H7 (cell line): ENCODE measurements around the gene ASPM. TPM values are rescaled to one million over a fixed set of nuclear protein-coding genes. Genes with fewer than 3 reads are reported as not detected.

Experiments used
- DNase-seq: peaks from one replicate; pipeline ENCODE4 v3.0.0; 2012
- H3K27me3 ChIP-seq: 2 replicates; pipeline ENCODE4 v1.6.0; 2011; ENCODE audit warnings: mild to moderate bottlenecking, low read length; ENCODE audit not compliant: control insufficient read depth, insufficient read depth
- H3K36me3 ChIP-seq: replicated peaks from 2 replicates; pipeline ENCODE4 v1.5.1; 2011; ENCODE audit warnings: low read length; ENCODE audit not compliant: control insufficient read depth, insufficient read depth
- H3K4me3 ChIP-seq: 2 replicates; pipeline ENCODE4 v1.5.1; 2011; ENCODE audit warnings: low read depth, mild to moderate bottlenecking, control low read depth, low read length, moderate library complexity; ENCODE audit not compliant: insufficient read depth
- total RNA-seq: library from RNA; depleted of rRNA; stranded (reverse); fragments of >200 nt; shearing (Covaris generic); gene quantifications from 2 replicates; pipeline ENCODE4 v1.2.3, GENCODE V29; 2014

ASPM gene
- total RNA-seq, 1 experiment from 2014 or later = 48.3 TPM

DNA sequence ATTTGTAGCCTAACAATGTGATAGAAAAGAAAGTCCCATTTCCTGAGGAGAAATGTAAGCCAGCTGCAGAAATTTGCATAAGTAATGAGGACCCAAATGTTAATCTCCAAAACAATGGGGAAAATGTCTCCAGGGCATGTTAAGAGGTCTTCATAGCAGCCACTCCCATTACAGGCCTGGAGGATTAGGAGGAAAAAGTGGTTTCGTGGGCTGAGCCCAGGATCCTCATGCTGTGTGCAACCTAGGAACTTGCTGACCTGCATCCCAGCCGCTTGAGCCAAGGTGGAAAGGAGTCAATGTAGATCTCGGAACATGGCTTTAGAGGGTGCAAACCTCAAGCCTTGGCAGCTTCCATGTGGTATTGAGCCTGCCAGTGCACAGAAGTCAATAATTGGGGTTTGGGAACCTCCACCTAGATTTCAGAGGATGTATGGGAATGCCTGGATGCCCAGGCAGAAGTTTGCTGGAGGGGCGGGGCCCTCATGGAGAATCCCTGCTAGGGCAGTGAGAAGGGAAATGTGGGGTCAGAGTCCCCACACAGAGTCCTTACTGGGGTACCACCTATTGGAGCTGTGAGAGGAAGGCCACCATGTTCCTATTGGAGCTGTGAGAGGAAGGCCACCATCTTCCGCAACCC lies 65.2 kb downstream of the ASPM start:
- Histone ChIP-seq H3K4me3 (no peak overlapping the region), H3K36me3 (peaks cover 18% of the 10 kb centered on the region), H3K27me3 (no peaks in the 10 kb centered on the region)
- DNase-seq = no peak

DNA sequence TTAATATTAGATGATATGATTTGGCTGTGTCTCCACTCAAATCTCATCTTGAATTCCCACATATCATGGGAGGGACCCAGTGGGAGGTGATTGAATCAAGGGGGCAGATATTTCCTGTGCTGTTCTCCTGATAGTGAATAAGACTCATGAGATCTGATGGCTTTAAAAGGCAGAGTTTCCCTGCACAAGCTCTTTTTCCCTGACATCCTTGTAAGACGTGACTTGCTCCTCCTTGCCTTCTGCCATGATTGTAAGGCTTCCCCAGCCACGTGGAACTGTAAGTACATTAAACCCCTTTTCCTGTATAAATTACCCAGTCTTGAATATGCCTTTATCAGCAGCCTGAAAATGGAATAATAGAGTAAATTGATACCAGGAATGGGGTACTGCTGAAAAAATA lies 66.1 kb downstream of the ASPM start:
- DNase-seq = no peak
- no peak overlapping the region for H3K4me3 ChIP-seq
- no peaks in the 10 kb centered on the region for H3K27me3 ChIP-seq
- H3K36me3 ChIP-seq = peaks cover 16% of the 10 kb centered on the region

DNA sequence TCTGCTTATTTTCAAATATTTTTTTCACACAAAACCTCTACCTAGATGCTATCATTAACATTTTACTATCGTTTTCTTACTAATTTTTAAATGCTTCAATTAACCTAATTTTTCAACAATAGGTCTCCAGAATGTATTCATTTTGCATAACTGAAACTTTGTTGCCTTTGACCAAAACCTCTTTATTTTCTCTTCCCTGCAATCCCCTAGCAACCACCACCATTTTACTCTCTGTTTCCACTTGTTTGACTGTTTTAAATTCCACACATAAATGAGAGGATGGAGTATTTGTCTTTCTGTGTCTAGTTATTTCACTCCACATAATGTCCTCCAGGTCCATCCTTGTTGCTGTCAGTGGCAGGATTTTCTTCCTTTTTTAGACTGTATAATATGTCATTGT lies 69.9 kb downstream of the ASPM start:
- H3K4me3 ChIP-seq = no peak overlapping the region
- no peaks in the 10 kb centered on the region for H3K27me3 ChIP-seq
- H3K36me3 ChIP-seq = no peaks in the 10 kb centered on the region
- no peak for DNase-seq

DNA sequence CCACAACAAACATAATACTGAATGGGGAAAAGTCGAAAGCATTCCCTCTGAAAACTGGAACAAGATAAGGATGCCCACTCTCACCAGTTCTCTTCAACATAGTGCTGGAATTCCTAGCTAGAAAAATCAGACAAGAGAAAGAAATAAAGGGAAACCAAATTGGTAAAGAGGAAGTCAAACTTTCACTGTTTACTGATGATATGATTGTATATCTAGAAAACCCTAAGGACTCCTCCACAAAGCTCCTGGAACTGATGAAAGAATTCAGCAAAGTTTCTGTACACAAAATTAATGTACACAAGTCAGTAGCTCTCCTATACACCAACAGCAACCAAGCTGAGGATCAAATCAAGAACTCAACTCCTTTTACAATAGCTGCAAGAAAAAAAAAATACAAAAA lies 72.5 kb downstream of the ASPM start:
- H3K36me3 ChIP-seq = no peaks in the 10 kb centered on the region
- no peak for DNase-seq
- no peak overlapping the region for H3K4me3 ChIP-seq
- no peaks in the 10 kb centered on the region for H3K27me3 ChIP-seq

DNA sequence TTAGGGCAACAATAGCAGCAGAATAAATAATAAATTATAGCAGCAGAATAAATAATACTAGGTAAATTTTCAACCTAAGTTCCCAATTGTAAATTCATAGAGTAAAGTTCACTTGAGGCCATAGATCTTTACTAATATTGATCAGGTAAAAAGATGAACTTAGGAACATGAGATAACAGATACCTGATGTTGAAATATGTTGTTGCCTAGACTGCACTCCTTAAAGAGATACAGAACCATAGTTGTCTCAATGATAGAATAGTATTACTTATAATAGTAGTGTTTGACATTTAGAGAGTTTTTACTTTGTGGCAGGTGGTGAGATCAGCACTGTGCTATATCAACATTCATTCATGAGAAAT lies 79.0 kb downstream of the ASPM start:
- no peaks in the 10 kb centered on the region for H3K27me3 ChIP-seq
- H3K36me3 ChIP-seq = no peaks in the 10 kb centered on the region
- no peak overlapping the region for H3K4me3 ChIP-seq
- DNase-seq = no peak

DNA sequence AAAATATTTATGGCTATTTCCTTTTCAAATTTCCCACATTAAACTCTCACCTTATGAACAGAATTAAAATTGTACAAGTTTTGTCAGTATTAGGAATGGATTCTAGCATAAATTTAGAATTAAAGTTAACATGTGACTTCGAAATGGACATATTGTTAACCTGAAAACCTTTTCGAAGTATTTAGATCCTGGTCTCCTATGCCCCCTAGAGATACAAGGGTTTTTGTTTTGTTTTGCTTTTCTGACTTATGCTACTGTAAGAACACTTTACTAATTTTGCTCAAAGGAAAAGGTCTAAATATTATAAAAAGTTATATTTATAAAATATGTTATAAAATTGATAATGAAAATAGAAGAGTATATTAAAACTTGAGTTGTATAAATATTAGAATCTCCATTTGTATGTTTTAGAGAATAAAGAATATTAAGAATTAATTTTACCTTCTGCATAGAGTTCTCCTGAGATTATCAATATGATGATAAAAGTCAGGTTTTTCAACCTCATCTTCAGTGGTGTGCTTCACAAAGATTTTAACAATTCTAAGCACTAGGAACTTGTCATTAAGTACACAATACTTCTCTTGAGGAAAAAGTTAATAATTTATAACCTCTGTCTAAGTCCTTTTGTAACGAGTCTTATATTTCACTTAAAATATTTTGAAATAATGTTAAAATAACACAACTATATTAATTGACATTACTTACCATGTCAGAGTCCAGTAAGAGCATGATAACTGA lies 79.6 kb downstream of the ASPM start, which contains the start of gene F13B:
Gene F13B, minus strand, starts transcription at position 542 of the 738 bp plus-strand sequence. Its CDS starts 37 bp downstream, at position 505.
- Histone ChIP-seq H3K36me3 (no peaks in the 10 kb centered on the region), H3K4me3 (no peak within 1 kb of the TSS), H3K27me3 (no peaks in the 10 kb centered on the region)
- no peak for DNase-seq

DNA sequence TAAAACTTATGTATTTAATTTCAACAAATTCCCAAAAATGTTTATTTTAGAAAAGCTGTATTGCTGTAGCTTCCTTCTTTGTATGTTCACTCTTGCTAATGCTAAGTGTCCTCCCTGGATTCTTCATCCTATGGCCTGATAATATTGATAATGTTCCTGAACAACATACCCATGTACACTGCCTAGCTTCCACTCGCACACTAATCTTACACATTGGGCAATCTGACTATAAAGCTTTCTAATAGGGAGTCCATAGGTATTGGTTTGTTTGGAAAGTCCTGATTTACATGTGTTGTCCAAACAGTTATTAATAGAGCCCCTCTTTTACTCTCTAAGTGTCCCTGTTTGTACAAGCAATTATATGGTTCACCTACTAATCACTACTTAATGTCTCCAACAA lies 80.2 kb downstream of the ASPM start:
- DNase-seq = no peak
- no peaks in the 10 kb centered on the region for H3K36me3 ChIP-seq
- H3K4me3 ChIP-seq = no peak overlapping the region
- H3K27me3 ChIP-seq = no peaks in the 10 kb centered on the region

DNA sequence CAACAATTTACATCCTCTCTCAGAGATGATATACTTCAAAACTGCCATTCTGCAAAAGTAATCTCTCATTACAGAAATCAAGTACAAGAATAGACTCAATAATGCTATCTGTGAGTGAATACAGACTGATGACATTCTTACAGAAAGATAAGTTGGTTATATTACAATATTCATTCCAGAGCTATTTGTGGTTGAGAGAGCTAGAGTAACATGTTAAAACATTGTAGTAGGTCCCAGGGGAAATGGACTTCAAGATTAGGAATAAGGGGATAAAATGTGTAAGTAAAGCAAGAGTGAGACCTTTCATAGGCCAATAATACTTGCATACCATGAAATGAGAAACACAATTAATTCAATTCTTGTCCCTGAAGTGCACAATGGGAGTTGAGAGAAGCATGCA lies 80.9 kb downstream of the ASPM start:
- Histone ChIP-seq H3K4me3 (no peak overlapping the region), H3K36me3 (no peaks in the 10 kb centered on the region), H3K27me3 (no peaks in the 10 kb centered on the region)
- no peak for DNase-seq

DNA sequence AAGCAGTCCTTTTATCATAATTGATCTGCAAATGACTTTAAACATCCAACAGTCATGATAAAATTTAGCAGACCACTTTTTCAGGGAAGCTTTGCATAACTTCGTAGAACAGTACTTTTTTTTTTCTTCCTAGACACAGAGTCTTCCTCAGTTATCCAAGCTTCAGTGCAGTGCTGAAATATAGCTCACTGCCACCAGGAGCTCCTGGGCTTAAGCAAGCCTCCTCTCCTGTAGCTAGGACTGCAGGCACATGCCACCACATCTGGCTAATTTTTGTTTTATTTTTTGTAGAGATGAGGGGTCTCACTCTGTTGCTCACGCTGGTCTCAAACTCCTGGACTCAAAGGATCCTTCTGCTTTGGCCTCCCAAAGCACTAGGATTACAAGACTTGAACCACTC lies 83.3 kb downstream of the ASPM start:
- H3K36me3 ChIP-seq = no peaks in the 10 kb centered on the region
- no peak overlapping the region for H3K4me3 ChIP-seq
- no peaks in the 10 kb centered on the region for H3K27me3 ChIP-seq
- DNase-seq = no peak

DNA sequence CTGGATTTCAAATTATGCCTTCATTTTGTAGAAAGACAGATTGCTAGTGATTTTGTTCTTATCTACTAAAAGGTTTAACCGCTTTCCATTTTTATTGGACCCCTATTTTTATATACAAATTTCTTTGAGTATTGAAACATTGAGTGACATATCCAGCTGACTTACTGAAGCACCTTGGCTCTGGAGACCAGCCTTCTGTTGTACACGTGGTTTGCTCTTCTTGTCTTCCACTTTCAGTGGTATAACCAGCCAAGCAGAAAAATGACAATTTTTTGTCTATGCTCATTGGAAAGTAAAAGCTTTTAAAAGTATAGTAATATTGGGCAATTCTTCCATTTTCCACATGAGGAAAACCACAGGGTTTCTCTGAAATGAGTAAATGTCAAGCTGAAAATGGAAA lies 83.8 kb downstream of the ASPM start:
- Histone ChIP-seq H3K4me3 (no peak overlapping the region), H3K27me3 (no peaks in the 10 kb centered on the region), H3K36me3 (no peaks in the 10 kb centered on the region)
- no peak for DNase-seq

DNA sequence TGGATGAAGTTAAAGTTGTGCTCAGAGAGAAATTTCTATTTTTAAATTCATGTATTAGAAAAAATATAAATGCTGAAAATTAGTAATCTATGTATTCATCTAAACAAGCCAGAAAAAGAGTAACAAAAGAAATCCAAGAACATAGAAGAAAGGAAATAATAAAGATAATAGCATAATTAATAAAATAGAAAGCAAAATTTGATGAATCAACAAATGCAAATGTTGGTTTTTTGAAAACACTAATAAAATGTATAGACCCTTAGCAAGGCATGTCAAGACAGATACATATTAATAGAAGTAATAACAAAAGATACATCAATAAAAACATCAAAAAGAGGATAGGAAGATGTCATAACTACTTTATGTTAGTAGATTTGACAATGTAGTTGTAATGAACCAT lies 97.4 kb downstream of the ASPM start:
- Histone ChIP-seq H3K36me3 (no peaks in the 10 kb centered on the region), H3K27me3 (no peaks in the 10 kb centered on the region), H3K4me3 (no peak overlapping the region)
- no peak for DNase-seq

DNA sequence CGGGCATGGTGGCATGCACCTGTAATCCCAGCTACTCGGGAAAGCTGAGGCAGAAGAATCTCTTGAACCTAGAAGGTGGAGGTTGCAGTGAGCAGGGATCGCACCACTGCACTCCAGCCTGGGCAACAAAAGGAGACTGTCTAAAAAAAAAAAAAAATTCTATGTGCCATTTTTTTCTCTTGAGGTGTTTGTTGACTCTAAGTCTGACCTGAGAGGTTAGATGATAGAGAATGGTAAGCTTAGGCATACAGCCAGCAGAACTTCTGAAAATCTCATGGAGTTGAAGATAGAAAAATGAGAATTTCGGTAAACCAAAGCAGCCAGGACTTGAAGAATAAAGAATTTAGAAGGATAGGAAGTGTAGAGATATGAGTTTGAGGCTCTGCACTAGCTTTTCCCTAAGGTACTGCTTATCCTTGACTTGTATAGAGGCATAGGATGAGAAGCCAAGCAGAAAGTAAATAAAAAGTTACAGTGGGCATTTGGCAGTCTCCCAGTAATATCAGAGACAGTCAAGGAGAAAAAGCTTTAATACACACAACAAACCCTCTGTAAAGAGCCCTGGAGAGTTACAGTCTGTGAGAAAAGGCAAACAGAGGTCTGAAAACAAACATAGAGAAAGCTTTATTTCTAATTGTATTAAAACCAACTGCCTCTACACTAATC lies 103.7 kb downstream of the ASPM start:
- Histone ChIP-seq H3K27me3 (no peaks in the 10 kb centered on the region), H3K4me3 (no peak overlapping the region), H3K36me3 (no peaks in the 10 kb centered on the region)
- DNase-seq = no peak

DNA sequence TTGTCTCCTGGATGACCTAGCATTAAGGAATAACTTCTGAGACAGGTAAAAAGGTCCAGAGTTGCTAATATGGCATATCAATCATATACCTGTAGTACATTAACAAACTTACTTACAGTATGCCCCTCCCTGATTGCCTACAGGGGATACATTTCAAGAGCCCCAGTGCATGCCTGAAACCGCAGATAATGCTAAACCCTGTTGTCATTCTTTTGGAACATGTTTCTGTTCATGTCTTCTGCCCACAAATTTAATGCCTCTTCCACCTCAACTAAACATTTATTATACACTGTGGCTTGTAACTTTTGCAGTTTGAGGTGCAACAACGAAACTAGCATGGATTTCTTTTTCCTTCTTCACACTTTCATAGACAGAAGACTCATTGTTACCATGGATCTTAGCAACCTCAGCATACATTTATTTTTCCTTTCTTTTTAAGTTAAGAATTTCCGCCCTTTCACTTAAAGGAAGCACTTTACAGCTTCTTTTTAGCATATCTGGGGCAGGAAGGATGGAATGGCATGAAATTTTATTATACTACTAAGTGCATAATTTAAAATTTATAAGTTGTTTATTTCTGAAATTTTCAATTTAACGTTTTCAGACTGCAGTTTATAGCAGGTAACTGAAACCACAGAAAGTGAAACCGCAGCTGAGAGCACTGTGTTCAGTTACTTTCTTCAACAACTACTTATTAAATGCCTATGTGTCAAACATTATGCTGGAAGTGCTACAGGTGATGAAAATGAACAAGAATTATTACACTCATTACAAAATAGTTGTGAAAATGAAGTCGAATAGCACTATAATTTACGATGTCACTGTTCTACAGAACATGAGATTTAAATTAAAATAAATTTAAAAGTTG lies 104.7 kb downstream of the ASPM start:
- Histone ChIP-seq H3K4me3 (no peak overlapping the region), H3K36me3 (no peaks in the 10 kb centered on the region), H3K27me3 (no peaks in the 10 kb centered on the region)
- no peak for DNase-seq

DNA sequence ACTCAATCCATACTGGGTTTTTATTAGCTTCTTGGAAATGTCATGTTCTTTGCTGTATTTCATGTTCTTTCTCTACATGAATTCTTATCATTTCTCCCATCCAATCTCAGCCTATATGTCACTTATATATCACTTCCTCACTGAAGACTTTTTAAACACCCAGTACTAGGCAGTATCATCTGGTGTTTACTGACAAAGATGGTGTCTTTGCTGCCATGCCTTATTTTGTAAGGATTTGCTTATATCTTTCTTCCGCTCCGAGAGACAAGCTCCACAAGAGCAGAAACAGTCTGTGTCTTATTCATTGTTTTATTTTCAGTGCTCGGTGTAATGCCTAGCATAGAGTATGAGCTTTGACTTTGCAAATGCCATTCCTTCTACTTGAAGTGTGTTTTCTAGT lies 109.6 kb downstream of the ASPM start:
- DNase-seq = no peak
- Histone ChIP-seq H3K27me3 (no peaks in the 10 kb centered on the region), H3K4me3 (no peak overlapping the region), H3K36me3 (no peaks in the 10 kb centered on the region)
